ENCODE data around the gene BIRC2.

Gene BIRC2

GRCh38 chr11:102406099-102406498, 59.1 kb downstream of the BIRC2 start:
- DNase-seq: no peak

DNA sequence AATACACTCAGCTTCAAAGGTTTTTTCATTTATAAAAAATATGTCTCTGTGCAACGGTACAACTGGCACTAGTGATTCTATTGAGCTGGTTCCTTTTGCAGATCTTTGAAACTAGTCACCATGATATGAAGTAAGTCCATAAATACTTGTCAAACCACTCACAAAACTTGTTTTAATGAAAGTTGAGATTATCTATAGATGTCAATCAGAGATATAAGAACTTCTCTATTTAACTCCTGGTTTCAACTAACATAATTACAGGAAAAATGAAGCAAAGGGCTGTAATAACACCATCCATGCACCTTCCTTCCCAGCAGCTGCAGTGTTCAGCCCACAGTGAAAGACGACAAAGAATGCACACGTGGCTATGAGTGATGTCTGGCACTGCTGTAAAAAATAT, 60.9 kb downstream of the BIRC2 start:
- DNase-seq: peak; percentile 84

- no peak for DNase-seq
Observed at GRCh38 chr11:102408339-102408738, 61.3 kb downstream of the BIRC2 start.

DNA sequence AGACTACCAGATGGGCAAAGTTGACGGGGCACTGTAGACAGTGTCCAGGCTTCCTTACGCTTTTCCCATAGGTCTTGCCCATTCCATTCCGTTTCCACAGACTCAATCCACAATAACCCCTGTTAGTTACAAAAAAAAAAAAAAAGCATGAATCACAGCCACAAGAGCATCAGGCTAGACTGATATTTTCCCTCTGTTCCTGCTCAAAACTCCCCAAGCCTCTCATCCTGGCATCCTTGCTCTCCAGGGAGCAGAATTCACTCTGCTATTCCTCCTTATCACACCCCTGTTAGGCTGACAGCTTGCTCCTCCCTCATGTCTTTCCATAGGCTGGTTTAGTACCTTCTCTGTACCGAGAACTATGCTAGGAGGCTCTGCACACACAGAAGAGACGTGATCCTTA, 63.4 kb downstream of the BIRC2 start:
- DNase-seq: no peak

DNA sequence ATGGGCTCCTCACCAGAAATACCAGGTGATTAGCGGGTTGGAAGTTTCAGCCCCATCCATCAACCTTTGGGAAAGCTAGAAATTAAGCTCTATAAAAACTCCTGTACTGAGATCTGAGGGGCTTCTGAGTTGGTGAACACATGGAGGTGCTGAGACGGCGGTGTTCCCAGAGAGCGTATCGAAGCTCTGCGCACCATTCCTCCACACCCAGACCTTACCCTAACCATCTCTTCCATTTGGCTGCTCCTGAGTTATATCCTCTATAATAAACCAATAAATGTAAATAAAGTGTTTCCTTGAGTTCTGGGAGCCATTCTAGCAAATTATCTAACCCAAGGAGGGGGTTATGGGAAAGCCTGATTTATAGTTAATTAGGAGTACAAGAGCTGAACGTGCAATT, 64.1 kb downstream of the BIRC2 start:
- no peak for DNase-seq

DNA sequence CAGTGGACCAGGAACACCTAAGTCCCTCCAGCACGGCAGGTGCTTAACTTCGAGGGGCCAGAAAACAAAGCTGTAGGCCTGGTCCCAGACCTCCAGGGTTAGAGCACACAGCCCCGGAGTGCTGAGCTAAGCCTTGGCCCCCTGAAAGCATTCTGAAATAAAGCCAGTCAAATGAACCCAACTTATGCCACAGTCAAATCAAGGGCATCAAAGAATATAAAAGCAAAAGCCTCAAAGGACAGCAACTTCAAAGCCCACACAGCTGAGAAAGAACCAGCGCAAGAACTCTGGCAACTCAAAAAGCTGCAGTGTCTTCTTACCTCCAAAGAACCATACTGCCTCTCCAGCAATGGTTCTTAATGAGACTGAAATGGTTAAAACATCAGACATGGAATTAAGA, 66.5 kb downstream of the BIRC2 start:
- DNase-seq: no peak

GRCh38 chr11:102414559-102414958, 67.5 kb downstream of the BIRC2 start:
- DNase-seq: no peak

DNA sequence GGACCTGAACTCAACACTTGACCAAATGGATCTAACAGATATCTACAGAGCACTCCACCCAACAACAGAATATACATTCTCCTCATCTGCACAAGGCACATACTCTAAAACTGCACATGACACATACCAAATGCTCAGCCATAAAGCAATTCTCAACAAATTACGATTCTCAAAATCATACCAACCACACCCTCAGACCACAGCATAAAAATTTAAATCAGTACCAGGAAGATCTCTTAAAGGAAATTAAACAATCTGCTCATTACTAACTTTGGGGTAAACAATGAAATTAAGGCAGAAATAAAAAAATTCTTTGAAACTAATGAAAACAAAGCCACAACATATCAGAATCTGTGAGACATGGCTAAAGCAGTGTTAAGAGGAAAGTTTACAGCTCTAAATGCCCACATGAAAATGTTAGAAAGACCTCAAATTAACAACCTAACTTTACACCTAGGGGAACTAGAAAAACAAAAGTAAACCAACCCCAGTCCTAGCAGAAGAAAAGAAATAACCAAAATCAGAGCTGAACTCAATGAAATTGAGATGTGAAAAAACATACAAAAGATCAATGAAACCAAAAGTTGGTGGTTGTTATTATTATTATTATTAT, 68.4 kb downstream of the BIRC2 start:
- DNase-seq: no peak

- DNase-seq: no peak
Observed at GRCh38 chr11:102416976-102417375, 70.0 kb downstream of the BIRC2 start.

DNA sequence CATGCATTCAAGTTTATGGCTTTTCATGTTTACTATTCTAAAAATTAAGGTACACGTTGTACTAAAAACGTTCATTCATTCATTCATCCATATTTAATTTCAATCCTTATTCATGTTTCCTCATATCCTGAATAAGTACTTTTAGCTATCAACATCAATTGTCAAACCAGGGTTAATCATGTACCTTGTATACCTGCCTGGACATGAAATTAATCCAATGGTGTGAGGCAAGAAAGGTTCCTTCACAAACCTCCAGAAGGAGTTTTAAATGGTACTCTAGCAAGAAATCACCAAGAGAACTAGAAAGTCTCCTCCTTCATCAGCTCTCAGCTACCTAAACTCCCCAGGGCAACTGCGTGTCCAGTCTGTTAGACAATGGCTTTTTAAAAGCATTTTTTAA, 72.2 kb downstream of the BIRC2 start:
- no peak for DNase-seq

- no peak for DNase-seq
Observed at GRCh38 chr11:102420547-102420946, 73.5 kb downstream of the BIRC2 start.

GRCh38 chr11:102421261-102421660, 74.2 kb downstream of the BIRC2 start:
- no peak for DNase-seq

GRCh38 chr11:102422817-102423712, 76.1 kb downstream of the BIRC2 start:
- no peak for DNase-seq

DNA sequence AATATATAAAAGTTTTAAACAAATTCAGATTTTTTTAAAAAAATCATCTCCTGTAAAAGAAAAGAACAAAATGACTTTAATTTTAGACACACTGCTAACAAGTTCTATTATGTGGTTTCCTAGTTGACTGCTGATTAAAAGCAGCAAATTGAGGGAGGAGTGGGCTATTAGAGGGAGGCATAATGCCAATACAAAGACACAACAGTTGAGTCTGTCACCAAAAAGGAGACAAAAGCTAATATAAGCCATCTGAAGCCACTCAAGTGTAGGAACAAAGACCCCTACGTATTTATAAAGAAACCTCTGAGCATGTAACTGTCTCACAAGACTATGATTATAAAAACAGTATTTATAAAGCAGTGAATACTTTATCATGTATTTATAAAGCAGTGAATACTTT, 76.9 kb downstream of the BIRC2 start:
- DNase-seq: no peak

GRCh38 chr11:102426000-102426399, 79.0 kb downstream of the BIRC2 start:
- DNase-seq: no peak

DNA sequence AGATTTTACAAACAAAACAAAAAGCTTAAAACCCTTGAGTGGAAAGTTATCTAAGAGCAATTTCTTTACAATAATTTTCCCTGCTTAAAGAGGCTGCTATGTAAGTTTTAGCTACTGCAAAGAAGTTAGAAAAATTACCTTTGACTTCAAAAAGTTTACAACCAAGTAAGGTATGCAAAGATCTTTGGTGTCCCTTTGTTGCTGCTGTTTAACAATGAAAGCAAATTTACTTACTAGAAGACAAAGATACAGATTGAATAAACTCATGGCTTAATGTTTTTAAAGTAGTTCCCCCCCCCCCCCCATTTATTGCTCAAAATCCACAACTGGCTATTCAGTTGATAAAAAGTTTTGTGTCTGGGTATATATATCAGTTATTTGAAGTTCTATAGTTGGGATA, 79.6 kb downstream of the BIRC2 start:
- no peak for DNase-seq

DNA sequence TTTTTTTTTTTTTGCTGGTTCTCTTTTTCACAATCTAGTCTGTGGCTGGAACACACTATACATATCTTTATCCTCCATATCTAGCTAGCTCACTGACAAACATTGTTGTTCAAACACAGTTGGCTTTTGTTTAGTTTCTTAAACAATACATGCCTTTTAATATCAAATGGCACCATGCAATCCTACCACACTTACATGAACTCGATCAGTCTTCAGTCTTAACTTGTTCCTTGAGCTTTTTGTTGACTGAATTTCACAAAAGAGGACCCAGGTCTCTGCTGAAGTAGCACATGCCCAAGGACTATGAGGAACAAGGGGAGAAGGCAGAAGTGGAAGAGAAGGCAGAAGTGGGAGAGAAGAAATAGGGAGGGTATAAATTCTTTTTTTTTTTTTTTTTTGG, 80.1 kb downstream of the BIRC2 start:
- no peak for DNase-seq
